Activated CD4-positive, CD25-positive, alpha-beta regulatory T cell treated with anti-CD3 and anti-CD28 coated beads, Interleukin-2, amount 50 U/mL, for 16 hours (primary cell): ENCODE measurements around the gene CNPY4.

Source experiments
- DNase-seq: peaks from one replicate; pipeline ENCODE4 v3.0.0-alpha.2; 2020; ENCODE audit warnings: low read depth, low spot score

Gene CNPY4

GRCh38 chr7:100091411-100092181, 27.8 kb upstream of the CNPY4 start:
- no peak for DNase-seq

GRCh38 chr7:100093054-100093453, 26.4 kb upstream of the CNPY4 start:
- no peak for DNase-seq

- DNase-seq = no peak
Measured at GRCh38 chr7:100093498-100093897, 25.9 kb upstream of the CNPY4 start.

GRCh38 chr7:100093925-100094486, 25.4 kb upstream of the CNPY4 start:
- DNase-seq = no peak

GRCh38 chr7:100095289-100095688, 24.1 kb upstream of the CNPY4 start:
- DNase-seq = no peak

GRCh38 chr7:100095704-100096103, 23.7 kb upstream of the CNPY4 start:
- DNase-seq = no peak

- DNase-seq = no peak
Measured at GRCh38 chr7:100098913-100099312, 20.5 kb upstream of the CNPY4 start.

GRCh38 chr7:100099452-100099851, 20.0 kb upstream of the CNPY4 start:
- no peak for DNase-seq

GRCh38 chr7:100100420-100101015, 18.9 kb upstream of the CNPY4 start:
- DNase-seq = peak; percentile 69

GRCh38 chr7:100101016-100101862, 18.2 kb upstream of the CNPY4 start, which contains the start of the genes AP4M1 and MCM7:
Gene AP4M1 (plus strand): TSS chr7:100101643. CDS start chr7:100101715, 72 bp downstream.
Gene MCM7 (minus strand): TSS chr7:100101397. CDS start chr7:100101294, 103 bp downstream.
- DNase-seq = peak; percentile 94

GRCh38 chr7:100102950-100103840, 16.2 kb upstream of the CNPY4 start:
- DNase-seq = no peak

GRCh38 chr7:100105534-100105933, 13.9 kb upstream of the CNPY4 start:
- DNase-seq = no peak

GRCh38 chr7:100106633-100107032, 12.8 kb upstream of the CNPY4 start:
- no peak for DNase-seq

- no peak for DNase-seq
Measured at GRCh38 chr7:100107125-100107737, 12.2 kb upstream of the CNPY4 start.

GRCh38 chr7:100107890-100108289, 11.5 kb upstream of the CNPY4 start:
- DNase-seq = no peak

- DNase-seq = no peak
Measured at GRCh38 chr7:100109521-100110163, 9.8 kb upstream of the CNPY4 start.

- DNase-seq = no peak
Measured at GRCh38 chr7:100111156-100111555, 8.3 kb upstream of the CNPY4 start.

GRCh38 chr7:100111914-100112313, 7.5 kb upstream of the CNPY4 start:
- DNase-seq = no peak

- DNase-seq = no peak
Measured at GRCh38 chr7:100115026-100115425, 4.4 kb upstream of the CNPY4 start.
